Stomach (tissue), 9 donors: ENCODE measurements around the gene NDUFB5. TPM values are rescaled to one million over a fixed set of nuclear protein-coding genes. Genes with fewer than 3 reads are reported as not detected.
A peak's percentile ranks its signal among the peaks of the same experiment; 100 is the strongest.

Experiments used
- DNase-seq, 2 donors: peaks; one replicate each; pipeline versions ENCODE4 v3.0.0 to v3.0.0-alpha.2; 2013 to 2019
- H3K27ac ChIP-seq, 5 donors: fragments of 200-600 bp in 4 of 5; sonication (generic) in 4 of 5; one replicate each; pipeline ENCODE4 v1.5.1; 2013 to 2019; ENCODE audit warnings: mild to moderate bottlenecking in 1 of 5, moderate library complexity in 1 of 5
- H3K27me3 ChIP-seq, 3 donors: fragments of 200-600 bp; sonication (generic); one replicate each; pipeline ENCODE4 v1.5.1; 2017 to 2019; ENCODE audit warnings: mixed run types in 1 of 3
- H3K36me3 ChIP-seq, 4 donors: fragments of 200-600 bp; sonication (generic); 1 replicate in 3 of 4; 2 replicates in 1 of 4; pipeline ENCODE4 v1.5.1; 2016 to 2019
- H3K4me1 ChIP-seq, 4 donors: fragments of 200-600 bp; sonication (generic); one replicate each; pipeline ENCODE4 v1.5.1; 2016 to 2019
- H3K4me3 ChIP-seq, 4 donors: fragments of 200-600 bp; sonication (generic) in 3 of 4; one replicate each; pipeline ENCODE4 v1.5.1; 2016 to 2019; ENCODE audit warnings: mild to moderate bottlenecking in 1 of 4
- H3K9me3 ChIP-seq, 4 donors: fragments of 200-600 bp; sonication (generic); one replicate each; pipeline ENCODE4 v1.5.1; 2016 to 2019
- CTCF ChIP-seq, 7 experiments: fragments of 450-650 bp in 4 of 7; fragments of 200-600 bp in 3 of 7; sonication (generic) in 3 of 7; IDR thresholded peaks; one replicate each; pipeline ENCODE4 v1.5.1; 2016 to 2019; ENCODE audit warnings: antibody characterized with exemption in 7 of 7, control low read depth in 2 of 7, mild to moderate bottlenecking in 1 of 7
- EP300 ChIP-seq: sonication (generic); formaldehyde crosslinking; IDR thresholded peaks from one replicate; pipeline ENCODE4 v1.6.1; 2017; ENCODE audit warnings: antibody characterized with exemption
- POLR2A ChIP-seq, 4 donors: fragments of 450-650 bp; IDR thresholded peaks; one replicate each; pipeline ENCODE4 v1.6.1; 2016; ENCODE audit warnings: antibody characterized with exemption in 4 of 4, control low read depth in 2 of 4, mild to moderate bottlenecking in 1 of 4, moderate library complexity in 1 of 4
- POLR2AphosphoS5 ChIP-seq, 3 donors: sonication (generic); formaldehyde crosslinking; IDR thresholded peaks; one replicate each; pipeline ENCODE4 v1.6.1; 2016; ENCODE audit warnings: antibody characterized with exemption in 3 of 3
- WGBS, 5 donors: extraction: QIAGEN DNeasy Blood & Tissue Kit in 3 of 5; methylation state at CpG; one replicate each; pipeline versions ENCODE4 v1.1.5 to v1.1.7; 2013 to 2018; 5-methylcytosine and 5-hydroxymethylcytosine counted together
- intact Hi-C: fragments of 100-400 bp; cut with DNase I; formaldehyde crosslinking; loops from one replicate; pipeline ENCODE4 v1.15.1; 2023; ENCODE audit warnings: low total_unique reads
- polyA plus RNA-seq, 3 donors: library from polyadenylated mRNA; stranded (reverse); fragments of 200-250 nt; gene quantifications; one replicate each; pipeline ENCODE4 v1.2.3, GENCODE V29; 2013
- total RNA-seq, 5 donors: library from RNA; depleted of rRNA; stranded (reverse); fragments of >200 nt; gene quantifications; one replicate each; pipeline versions ENCODE4 v1.1.0 to v1.2.3, GENCODE V29; 2014 to 2016
- donor health status: healthy with polysubstance abuse.
- donor health status: Bipolar disorder and iron deficiency.
- donor health status: healthy.

NDUFB5 gene
- total and polyA plus RNA-seq, 8 donors, result 13.3 to 142 (median 91.5) TPM

GRCh38 chr3:179670311-179670710, 65.7 kb downstream of the NDUFB5 start:
- WGBS, 5 donors, result 74 to 81% (median 75%) methylated on average over 8 of the region's 8 CpGs
- H3K9me3 ChIP-seq, result no peaks in the 10 kb centered on the region
- H3K27me3 ChIP-seq, result no peaks in the 10 kb centered on the region
- H3K4me1 ChIP-seq, result peaks cover 0 to 15% (median 5%) of the 10 kb centered on the region in 4 donors
- H3K27ac ChIP-seq, result no peak overlapping the region
- H3K36me3 ChIP-seq, result no peaks in the 10 kb centered on the region
- no peak for TF ChIP-seq EP300
- no peak for TF ChIP-seq POLR2AphosphoS5 (IDR thresholded peaks at IDR 0.05)
- no peak for TF ChIP-seq CTCF (IDR thresholded peaks at IDR 0.05)
- H3K4me3 ChIP-seq, result no peak overlapping the region
- intact Hi-C loops, result no loop called here
- DNase-seq, result no peak

- TF ChIP-seq EP300 (no peak), POLR2A (IDR thresholded peaks at IDR 0.05) (no peak), POLR2AphosphoS5 (IDR thresholded peaks at IDR 0.05) (no peak), CTCF (IDR thresholded peaks at IDR 0.05) (no peak)
- Histone ChIP-seq H3K27ac (no peak overlapping the region), H3K4me1 (peaks cover 0 to 7% (median 3%) of the 10 kb centered on the region in 4 donors), H3K4me3 (no peak overlapping the region), H3K9me3 (no peaks in the 10 kb centered on the region), H3K27me3 (no peaks in the 10 kb centered on the region), H3K36me3 (no peaks in the 10 kb centered on the region)
- WGBS, 5 donors, result 81 to 97% (median 90%) methylated on average over 1 of the region's 1 CpG
- intact Hi-C loops, result no loop called here
- no peak for DNase-seq
Observed at GRCh38 chr3:179671309-179671708, 66.7 kb downstream of the NDUFB5 start.

GRCh38 chr3:179671747-179672242, 67.2 kb downstream of the NDUFB5 start:
- peak in 1 of 2 donors; percentile 69 for DNase-seq
- Histone ChIP-seq H3K4me1 (peaks cover 0 to 2% (median under 1%) of the 10 kb centered on the region in 4 donors), H3K4me3 (no peak overlapping the region), H3K36me3 (no peaks in the 10 kb centered on the region), H3K9me3 (no peaks in the 10 kb centered on the region), H3K27me3 (no peaks in the 10 kb centered on the region), H3K27ac (no peak overlapping the region)
- no peak for TF ChIP-seq POLR2A (IDR thresholded peaks at IDR 0.05)
- no peak for TF ChIP-seq POLR2AphosphoS5 (IDR thresholded peaks at IDR 0.05)
- TF ChIP-seq CTCF (IDR thresholded peaks at IDR 0.05), result no peak
- no peak for TF ChIP-seq EP300
- intact Hi-C loops, result no loop called here
- 80 to 83% (median 82%) methylated on average over 15 of the region's 15 CpGs for WGBS, 5 donors

GRCh38 chr3:179672918-179673317, 68.3 kb downstream of the NDUFB5 start:
- Histone ChIP-seq H3K4me1 (no peaks in the 10 kb centered on the region), H3K27ac (no peak overlapping the region), H3K36me3 (no peaks in the 10 kb centered on the region), H3K9me3 (no peaks in the 10 kb centered on the region), H3K4me3 (no peak overlapping the region), H3K27me3 (no peaks in the 10 kb centered on the region)
- no peak for DNase-seq
- TF ChIP-seq EP300 (no peak), CTCF (IDR thresholded peaks at IDR 0.05) (no peak), POLR2AphosphoS5 (IDR thresholded peaks at IDR 0.05) (no peak), POLR2A (IDR thresholded peaks at IDR 0.05) (no peak)
- WGBS, 5 donors, result 63 to 78% (median 69%) methylated on average over 4 of the region's 4 CpGs
- intact Hi-C loops, result no loop called here
